HG03045 (cell line): ENCODE measurements around the gene ANKMY1.

Source experiments
- ATAC-seq: cut with Tn5 transposase; IDR thresholded peaks from one replicate; pipeline ENCODE4 v1.9.1; 2021; ENCODE audit warnings: mild to moderate bottlenecking, moderate library complexity; ENCODE audit not compliant: unreplicated experiment

The ANKMY1 gene

GRCh38 chr2:240582781-240583180 lies 25.0 kb upstream of the ANKMY1 start:
- ATAC-seq: no peak

GRCh38 chr2:240581811-240582210 lies 24.0 kb upstream of the ANKMY1 start:
- ATAC-seq: no peak

GRCh38 chr2:240579771-240580614 lies 22.2 kb upstream of the ANKMY1 start:
- no peak for ATAC-seq

GRCh38 chr2:240579071-240579762 lies 21.4 kb upstream of the ANKMY1 start:
- ATAC-seq: no peak

- ATAC-seq: no peak
Measured at GRCh38 chr2:240578488-240578887, 20.7 kb upstream of the ANKMY1 start.

GRCh38 chr2:240578110-240578450 lies 20.3 kb upstream of the ANKMY1 start:
- ATAC-seq: no peak

- no peak for ATAC-seq
Measured at GRCh38 chr2:240577281-240578109, 19.7 kb upstream of the ANKMY1 start.

GRCh38 chr2:240576436-240577205 lies 18.8 kb upstream of the ANKMY1 start:
- no peak for ATAC-seq

GRCh38 chr2:240576036-240576435 lies 18.2 kb upstream of the ANKMY1 start:
- no peak for ATAC-seq

GRCh38 chr2:240575101-240575965 lies 17.5 kb upstream of the ANKMY1 start:
- ATAC-seq: no peak

GRCh38 chr2:240574386-240575100 lies 16.8 kb upstream of the ANKMY1 start:
- no peak for ATAC-seq

- ATAC-seq: no peak
Measured at GRCh38 chr2:240573516-240574385, 16.0 kb upstream of the ANKMY1 start.

- no peak for ATAC-seq
Measured at GRCh38 chr2:240573071-240573515, 15.3 kb upstream of the ANKMY1 start.

GRCh38 chr2:240572141-240573031 lies 14.6 kb upstream of the ANKMY1 start:
- no peak for ATAC-seq

GRCh38 chr2:240571314-240571973 lies 13.7 kb upstream of the ANKMY1 start:
- no peak for ATAC-seq

- ATAC-seq: no peak
Measured at GRCh38 chr2:240570531-240571313, 12.9 kb upstream of the ANKMY1 start.
